DMS 273 (cell line): ENCODE results near the gene ZNF24.

Source experiments
- DNase-seq: peaks from one replicate; lab custom pipeline; 2025; ENCODE audit not compliant: unreplicated experiment; lab: John Stamatoyannopoulos, UW

ZNF24 gene

GRCh38 chr18:35303610-35304009, 40.6 kb downstream of the ZNF24 start:
- no peak for DNase-seq

DNA sequence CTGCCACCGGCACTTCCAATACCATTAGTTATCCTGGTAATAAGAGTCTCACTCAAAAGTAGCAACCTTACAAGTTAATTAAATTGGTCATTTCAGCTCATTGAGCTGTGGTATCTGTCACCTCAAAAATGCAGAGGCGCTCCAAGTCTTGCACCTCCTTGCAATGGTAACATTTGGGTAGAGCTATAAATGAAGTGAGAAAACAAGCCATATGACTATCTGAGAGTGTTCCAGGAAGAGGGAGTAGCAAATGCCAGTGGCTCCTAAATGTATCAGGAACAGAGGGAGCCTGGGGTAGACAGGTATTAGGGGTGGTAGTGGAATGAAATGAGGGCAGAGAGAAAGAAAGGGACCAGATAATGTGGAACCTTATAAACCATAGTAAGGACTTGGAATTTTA, 48.2 kb downstream of the ZNF24 start:
- no peak for DNase-seq

- no peak for DNase-seq
Measured at GRCh38 chr18:35291166-35291565, 53.1 kb downstream of the ZNF24 start.

GRCh38 chr18:35290094-35290735, 54.0 kb downstream of the ZNF24 start, which contains the start of gene ZSCAN30:
Gene ZSCAN30 (minus strand): TSS chr18:35290229. CDS start chr18:35264352, 25,877 bp downstream.
- DNase-seq: peak; percentile 97

DNA sequence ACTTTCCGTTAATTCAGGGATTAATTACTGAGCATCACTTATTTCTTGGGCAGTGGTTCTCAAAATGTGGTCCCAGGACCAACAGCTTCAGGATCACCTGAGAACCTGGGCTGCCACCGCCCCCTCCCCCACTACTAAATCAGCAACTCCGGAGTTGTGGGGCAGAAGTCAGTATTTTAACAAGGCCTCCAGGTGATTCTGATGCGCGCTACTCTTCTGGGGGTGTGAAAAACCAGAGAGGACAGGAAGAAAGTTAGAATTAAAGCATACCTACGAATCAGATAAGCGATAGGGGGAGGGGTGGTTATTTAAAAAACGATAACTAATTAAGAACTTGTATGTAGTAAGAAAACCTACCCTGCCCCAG, 54.5 kb downstream of the ZNF24 start:
- peak; percentile 61 for DNase-seq

DNA sequence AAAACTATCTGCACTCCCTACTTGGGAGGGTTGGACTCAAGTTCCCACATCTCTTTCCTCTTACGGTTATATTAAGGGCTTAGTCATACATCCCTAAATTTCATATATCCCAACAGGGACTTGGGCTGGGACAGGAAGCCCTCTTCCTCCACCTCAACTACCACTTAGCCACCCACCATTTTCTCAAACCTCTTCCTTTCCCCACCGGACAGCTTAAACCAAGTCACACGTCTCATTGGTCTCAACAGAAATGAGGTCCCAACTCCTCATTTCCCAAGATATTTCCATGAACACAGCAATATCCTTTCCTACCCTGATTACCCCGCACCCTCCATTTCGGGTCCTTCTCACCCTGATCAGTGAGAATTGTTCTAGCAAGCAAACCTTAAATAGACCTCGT, 54.9 kb downstream of the ZNF24 start:
- no peak for DNase-seq

GRCh38 chr18:35284841-35285240, 59.4 kb downstream of the ZNF24 start:
- DNase-seq: peak; percentile 45

DNA sequence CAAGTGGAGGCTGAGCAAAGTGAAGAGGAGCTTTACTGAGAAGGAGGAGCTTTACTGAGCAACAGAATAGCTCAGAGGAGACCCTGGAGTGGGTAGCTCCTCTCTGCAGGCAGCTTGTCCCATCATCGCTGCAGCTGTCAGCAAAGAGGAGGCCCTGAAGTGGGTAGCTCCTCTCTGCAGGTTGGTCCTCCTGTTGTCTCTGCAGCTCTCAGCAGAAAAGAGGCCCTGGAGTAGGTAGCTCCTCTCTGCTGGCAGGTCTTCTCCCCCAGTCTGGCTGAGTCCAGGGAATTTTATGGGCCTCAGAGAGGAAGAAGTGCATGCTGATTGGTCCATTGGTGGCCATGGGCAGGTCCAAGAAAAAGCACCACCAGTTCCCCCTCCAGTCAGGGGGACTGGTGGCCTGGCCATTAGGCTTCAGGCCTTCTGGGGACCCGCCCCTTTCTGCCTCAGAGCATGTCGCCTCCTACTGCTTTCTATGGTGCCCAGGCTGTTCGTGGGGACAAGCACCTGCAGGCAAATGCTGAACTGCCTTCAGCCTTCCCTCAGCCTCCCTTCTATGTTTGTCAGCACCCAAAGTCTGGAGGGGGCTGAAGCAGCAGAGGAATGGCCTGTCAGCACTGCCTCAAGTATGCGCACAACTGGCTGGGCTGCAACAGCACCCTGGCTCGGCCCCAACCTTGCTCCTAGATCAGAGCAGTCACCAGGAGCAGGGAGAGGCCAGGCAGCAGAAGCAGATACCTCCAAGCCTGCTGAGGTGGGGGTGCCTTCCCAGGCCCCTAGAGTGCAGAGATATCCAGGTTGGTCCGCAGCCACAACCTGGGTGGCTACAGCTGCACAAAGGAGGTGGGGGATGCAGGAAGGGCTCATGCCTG, 60.1 kb downstream of the ZNF24 start:
- peak; percentile 7 for DNase-seq

GRCh38 chr18:35282353-35282752, 61.9 kb downstream of the ZNF24 start:
- DNase-seq: no peak
